GM12878 (cell line): ENCODE measurements around the gene TECTB. TPM values are rescaled to one million over a fixed set of nuclear protein-coding genes. Genes with fewer than 3 reads are reported as not detected.

Source experiments
- ATAC-seq: fragments of 200-7000 bp; cut with Tn5 transposase; 3 replicates; pipeline ENCODE4 v1.9.1; 2020; ENCODE audit warnings: mild to moderate bottlenecking, moderate library complexity
- BruUV-seq: library from RNA; stranded (reverse); fragments of 400-500 nt; replicated peaks from 2 replicates; lab custom pipeline; 2021; lab: Mats Ljungman, UMichigan
- CTCF ChIA-PET: fragments of 300-600 bp; sonication (Branson Sonifier 250); formaldehyde crosslinking; extraction: SDS; loops from one replicate; lab custom pipeline; 2021; ENCODE audit warnings: inconsistent platforms; lab: Yijun Ruan, JAX
- POLR2A ChIA-PET: fragments of 350-600 bp; formaldehyde crosslinking; extraction: SDS; loops from one replicate; lab custom pipeline; 2021; ENCODE audit warnings: inconsistent platforms; lab: Charles Lee
- RAD21 ChIA-PET: fragments of 300-600 bp; sonication (Branson Sonifier 250); formaldehyde crosslinking; loops from one replicate; lab custom pipeline; 2023; ENCODE audit warnings: antibody characterized with exemption; ENCODE audit not compliant: unreplicated experiment; lab: Charles Lee
- SMC1A ChIA-PET: fragments of 300-600 bp; sonication (Branson Sonifier 250); formaldehyde crosslinking; loops from one replicate; lab custom pipeline; 2023; ENCODE audit not compliant: unreplicated experiment, uncharacterized antibody; lab: Charles Lee
- DNase-seq: peaks from one replicate; pipeline ENCODE4 v3.0.0-alpha.2; 2011; ENCODE audit warnings: low read depth, low spot score
- FAIRE-seq: peaks from 3 replicates; lab custom pipeline; 2011; peaks lifted over from hg19 to GRCh38; lab: Jason Lieb, UNC
- H2AFZ ChIP-seq: 2 replicates; pipeline ENCODE4 v1.6.0; 2011; ENCODE audit warnings: low read depth, low read length, control low read depth; ENCODE audit not compliant: control insufficient read depth
- H3K27ac ChIP-seq: 2 replicates; pipeline ENCODE4 v1.5.1; 2011; ENCODE audit warnings: control low read depth; ENCODE audit not compliant: control insufficient read depth, insufficient read depth
- H3K27me3 ChIP-seq, 2 experiments: replicated peaks in 1 of 2; 2 replicates each; pipeline versions ENCODE4 v1.6.0 to v1.6.1; 2011; ENCODE audit warnings: low read length in 1 of 2; ENCODE audit not compliant: control insufficient read depth in 2 of 2, insufficient read depth in 2 of 2
- H3K36me3 ChIP-seq, 2 experiments: 2 replicates each; pipeline ENCODE4 v1.5.1; 2011; ENCODE audit warnings: low read length in 1 of 2; ENCODE audit not compliant: control insufficient read depth in 2 of 2, insufficient read depth in 2 of 2
- H3K4me1 ChIP-seq: 2 replicates; pipeline ENCODE4 v1.6.1; 2011; ENCODE audit warnings: mild to moderate bottlenecking, low read length, moderate library complexity, mixed read lengths; ENCODE audit not compliant: control insufficient read depth, insufficient read depth
- H3K4me2 ChIP-seq: 2 replicates; pipeline ENCODE4 v1.6.0; 2011; ENCODE audit warnings: control low read depth; ENCODE audit not compliant: control insufficient read depth, insufficient read depth
- H3K4me3 ChIP-seq: fragments of 200-600 bp; sonication (generic); 2 replicates; pipeline ENCODE4 v1.5.1; 2016
- H3K79me2 ChIP-seq: 2 replicates; pipeline ENCODE4 v1.6.0; 2011; ENCODE audit warnings: low read length; ENCODE audit not compliant: control insufficient read depth, insufficient read depth
- H3K9ac ChIP-seq: 2 replicates; pipeline ENCODE4 v1.8.0; 2011; ENCODE audit warnings: low read length, control low read depth, mixed read lengths; ENCODE audit not compliant: control insufficient read depth, insufficient read depth
- H3K9me3 ChIP-seq: replicated peaks from 3 replicates; pipeline ENCODE4 v1.5.1; 2011; ENCODE audit warnings: mild to moderate bottlenecking, low read length; ENCODE audit not compliant: control insufficient read depth, insufficient read depth
- H4K20me1 ChIP-seq: 2 replicates; pipeline ENCODE4 v1.6.0; 2011; ENCODE audit not compliant: control insufficient read depth, insufficient read depth
- ATF7 ChIP-seq: fragments of 450-650 bp; IDR thresholded peaks from 2 replicates; pipeline ENCODE4 v1.6.1; 2016; ENCODE audit warnings: low read depth, mild to moderate bottlenecking
- CBX5 ChIP-seq: sonication (generic); IDR thresholded peaks from 2 replicates; pipeline ENCODE4 v1.6.1; 2016; ENCODE audit warnings: low read depth, moderate library complexity, mild to moderate bottlenecking, inconsistent platforms
- CHD1 ChIP-seq: IDR thresholded peaks from 2 replicates; pipeline ENCODE4 v1.6.1; 2012; ENCODE audit warnings: low read depth, low read length, improper control_type of control experiment
- CHD4 ChIP-seq: fragments of 200-600 bp; sonication (generic); IDR thresholded peaks from 2 replicates; pipeline ENCODE4 v1.6.1; 2016; ENCODE audit warnings: mild to moderate bottlenecking
- EGR1 ChIP-seq, 2 experiments: IDR thresholded peaks; 1 replicate in 1 of 2; 2 replicates in 1 of 2; pipeline ENCODE4 v1.6.1; 2011 to 2012; ENCODE audit warnings: low read depth in 2 of 2, low read length in 2 of 2, borderline replicate concordance in 1 of 2, mild to moderate bottlenecking in 1 of 2, moderate library complexity in 1 of 2
- FOS ChIP-seq: IDR thresholded peaks from 3 replicates; pipeline ENCODE4 v1.6.1; 2011; ENCODE audit warnings: borderline replicate concordance; ENCODE audit not compliant: insufficient read length; ENCODE audit errors: extremely low read depth
- HDAC2 ChIP-seq: fragments of 200-600 bp; sonication (generic); IDR thresholded peaks from 2 replicates; pipeline ENCODE4 v1.6.1; 2017
- HDGF ChIP-seq: fragments of 450-650 bp; IDR thresholded peaks from 2 replicates; pipeline ENCODE4 v1.6.1; 2016; ENCODE audit warnings: antibody characterized with exemption
- IKZF2 ChIP-seq, 2 experiments: fragments of 450-650 bp; IDR thresholded peaks; 2 replicates each; pipeline ENCODE4 v1.6.1; 2017; ENCODE audit warnings: mild to moderate bottlenecking in 2 of 2, moderate library complexity in 2 of 2
- PAX8 ChIP-seq: fragments of 450-650 bp; IDR thresholded peaks from 2 replicates; pipeline ENCODE4 v1.6.1; 2017; ENCODE audit warnings: mild to moderate bottlenecking, moderate library complexity
- POU2F2 ChIP-seq: IDR thresholded peaks from 3 replicates; pipeline ENCODE4 v1.6.1; 2011; ENCODE audit warnings: low read depth, mild to moderate bottlenecking, low read length, borderline replicate concordance
- RELA ChIP-seq: fragments of 450-650 bp; IDR thresholded peaks from 2 replicates; pipeline ENCODE4 v1.8.0; 2014; ENCODE audit warnings: borderline replicate concordance; ENCODE audit not compliant: partially characterized antibody
- SREBF2 ChIP-seq: IDR thresholded peaks from 2 replicates; pipeline ENCODE4 v1.6.1; 2012; ENCODE audit warnings: mild to moderate bottlenecking, low read length
- WRNIP1 ChIP-seq: IDR thresholded peaks from 2 replicates; pipeline ENCODE4 v1.6.1; 2011; ENCODE audit warnings: low read depth, low read length, improper control_type of control experiment, borderline replicate concordance
- WGBS: methylation state at CpG from one replicate; pipeline ENCODE4 v1.1.6; 2016; ENCODE audit warnings: low lambda C conversion rate; ENCODE audit not compliant: insufficient replicate concordance, insufficient coverage; ENCODE audit errors: missing lambda C conversion rate; 5-methylcytosine and 5-hydroxymethylcytosine counted together
- in situ Hi-C: fragments of 300-500 bp; cut with MboI; formaldehyde crosslinking; loops from 9 replicates; pipeline ENCODE4 v1.14.3; 2018; ENCODE audit warnings: mixed read lengths
- intact Hi-C: fragments of 100-400 bp; cut with micrococcal nuclease; formaldehyde crosslinking; loops from one replicate; pipeline ENCODE4 v1.14.2; 2022; ENCODE audit not compliant: unreplicated experiment
- polyA plus RNA-seq, 11 experiments: library from polyadenylated mRNA; depleted of rRNA in 4 of 11; unstranded in 6 of 11; stranded (reverse) in 5 of 11; fragments of >200 nt; fragmentation: Nextera tagmentation in 4 of 11; fragmentation: Illumina TruSeq in 1 of 11; extraction: Ambion mirVana in 4 of 11; extraction: Trizol in 1 of 11; gene quantifications; 1 replicate in 1 of 11; 2 replicates in 10 of 11; pipeline versions ENCODE4 v1.2.1 to v1.2.3, GENCODE V29; 2011 to 2016; ENCODE audit warnings: inconsistent platforms in 2 of 11, missing spikeins in 2 of 11, low read depth in 1 of 11
- total RNA-seq, 4 experiments: library from RNA; depleted of rRNA in 3 of 4; stranded (reverse); fragments of >200 nt in 3 of 4; fragmentation: Illumina TruSeq in 1 of 4; extraction: Trizol in 1 of 4; gene quantifications; 2 replicates each; pipeline versions ENCODE4 v1.2.1 to v1.2.3, GENCODE V29; 2013 to 2021
- TF ChIP-seq, protein P1 (sequence below): IDR thresholded peaks from 2 replicates; pipeline ENCODE4 v1.6.1; 2011; ENCODE audit warnings: low read depth, mild to moderate bottlenecking, low read length, moderate library complexity, borderline replicate concordance; ENCODE audit errors: extremely low read depth
- TF ChIP-seq, protein P2 (sequence below): IDR thresholded peaks from 2 replicates; pipeline ENCODE4 v1.6.1; 2012; ENCODE audit warnings: improper control_type of control experiment, low read depth, low read length; ENCODE audit not compliant: insufficient replicate concordance
- TF ChIP-seq, protein P3 (sequence below): fragments of 450-650 bp; IDR thresholded peaks from 2 replicates; pipeline ENCODE4 v1.6.1; 2016; ENCODE audit warnings: mild to moderate bottlenecking

Gene TECTB
- total and polyA plus RNA-seq, 10 of the 15 experiments (the other 5 are each of a cell fraction or from before 2014, with no cell fraction given): not detected

DNA sequence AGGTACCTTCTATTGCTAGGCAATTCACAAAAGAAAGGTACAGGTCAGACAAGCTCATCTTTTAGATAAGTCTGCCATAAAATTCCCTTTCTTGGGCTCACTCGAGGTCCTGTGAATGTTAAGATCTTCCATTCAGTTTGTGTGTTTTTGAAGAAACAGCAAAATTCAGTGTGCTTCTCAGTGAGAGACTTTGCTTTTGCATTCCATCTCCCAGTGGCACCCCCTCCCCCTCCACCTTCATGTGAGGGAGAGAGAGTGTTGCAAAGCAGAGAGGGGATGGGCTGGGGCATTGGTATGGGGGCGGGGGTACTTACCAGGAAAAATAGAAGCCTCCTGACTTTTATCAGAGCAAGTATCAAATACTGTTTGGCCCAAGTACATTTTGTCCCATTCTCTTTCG is 3.8 kb upstream of the TECTB start (continued):
- TF ChIP-seq ATF7: no peak
- no peak for TF ChIP-seq CHD1
- TF ChIP-seq, protein P1, sequence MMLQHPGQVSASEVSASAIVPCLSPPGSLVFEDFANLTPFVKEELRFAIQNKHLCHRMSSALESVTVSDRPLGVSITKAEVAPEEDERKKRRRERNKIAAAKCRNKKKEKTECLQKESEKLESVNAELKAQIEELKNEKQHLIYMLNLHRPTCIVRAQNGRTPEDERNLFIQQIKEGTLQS: no peak
- TF ChIP-seq SREBF2: no peak
- no peak for TF ChIP-seq PAX8

DNA sequence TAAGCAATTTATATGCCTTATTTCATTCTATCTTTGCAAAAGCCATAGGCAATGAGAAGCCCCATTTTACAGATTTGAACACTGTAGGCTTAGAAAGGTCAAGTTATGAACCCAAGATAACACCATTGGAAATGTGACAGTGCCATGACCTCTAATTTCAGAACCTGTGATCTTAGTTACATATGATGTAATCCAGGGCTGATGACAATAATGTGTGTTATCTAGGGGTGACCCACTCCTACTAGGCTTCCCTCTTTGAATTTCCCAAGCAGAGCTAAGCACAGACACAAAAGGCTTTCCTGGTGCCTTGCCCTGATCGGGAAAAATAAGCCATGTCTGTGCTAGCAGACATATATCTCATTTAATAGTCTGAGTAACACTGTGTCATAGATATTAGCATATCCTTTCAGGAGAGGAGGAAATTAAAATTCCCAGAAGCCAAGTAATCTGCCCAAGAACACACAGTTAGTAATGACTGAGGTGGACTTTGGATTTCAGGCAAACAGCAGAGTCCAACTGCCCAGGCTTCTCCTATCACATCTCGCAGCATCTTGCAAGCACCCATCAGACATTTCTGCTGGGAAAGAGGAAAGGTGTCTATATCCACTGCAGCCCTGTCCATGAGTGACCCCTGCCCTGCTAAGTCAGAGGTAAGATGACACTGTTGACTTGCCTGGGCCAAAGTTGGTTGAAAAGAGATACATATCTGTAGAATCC is 2.8 kb upstream of the TECTB start:
- SMC1A ChIA-PET: no interaction called here
- TF ChIP-seq RELA (no peak), HDGF (no peak), CBX5 (no peak), POU2F2 (no peak), HDAC2 (no peak), CHD4 (no peak), WRNIP1 (no peak), EGR1 (IDR thresholded peaks at IDR 0.05; ENCODE audit: borderline replicate concordance in 1 of 2, low read depth in 2 of 2, low read length in 2 of 2) (no peak), IKZF2 (IDR thresholded peaks at IDR 0.05) (no peak), CHD1 (no peak), FOS (no peak)
- TF ChIP-seq, protein P2, sequence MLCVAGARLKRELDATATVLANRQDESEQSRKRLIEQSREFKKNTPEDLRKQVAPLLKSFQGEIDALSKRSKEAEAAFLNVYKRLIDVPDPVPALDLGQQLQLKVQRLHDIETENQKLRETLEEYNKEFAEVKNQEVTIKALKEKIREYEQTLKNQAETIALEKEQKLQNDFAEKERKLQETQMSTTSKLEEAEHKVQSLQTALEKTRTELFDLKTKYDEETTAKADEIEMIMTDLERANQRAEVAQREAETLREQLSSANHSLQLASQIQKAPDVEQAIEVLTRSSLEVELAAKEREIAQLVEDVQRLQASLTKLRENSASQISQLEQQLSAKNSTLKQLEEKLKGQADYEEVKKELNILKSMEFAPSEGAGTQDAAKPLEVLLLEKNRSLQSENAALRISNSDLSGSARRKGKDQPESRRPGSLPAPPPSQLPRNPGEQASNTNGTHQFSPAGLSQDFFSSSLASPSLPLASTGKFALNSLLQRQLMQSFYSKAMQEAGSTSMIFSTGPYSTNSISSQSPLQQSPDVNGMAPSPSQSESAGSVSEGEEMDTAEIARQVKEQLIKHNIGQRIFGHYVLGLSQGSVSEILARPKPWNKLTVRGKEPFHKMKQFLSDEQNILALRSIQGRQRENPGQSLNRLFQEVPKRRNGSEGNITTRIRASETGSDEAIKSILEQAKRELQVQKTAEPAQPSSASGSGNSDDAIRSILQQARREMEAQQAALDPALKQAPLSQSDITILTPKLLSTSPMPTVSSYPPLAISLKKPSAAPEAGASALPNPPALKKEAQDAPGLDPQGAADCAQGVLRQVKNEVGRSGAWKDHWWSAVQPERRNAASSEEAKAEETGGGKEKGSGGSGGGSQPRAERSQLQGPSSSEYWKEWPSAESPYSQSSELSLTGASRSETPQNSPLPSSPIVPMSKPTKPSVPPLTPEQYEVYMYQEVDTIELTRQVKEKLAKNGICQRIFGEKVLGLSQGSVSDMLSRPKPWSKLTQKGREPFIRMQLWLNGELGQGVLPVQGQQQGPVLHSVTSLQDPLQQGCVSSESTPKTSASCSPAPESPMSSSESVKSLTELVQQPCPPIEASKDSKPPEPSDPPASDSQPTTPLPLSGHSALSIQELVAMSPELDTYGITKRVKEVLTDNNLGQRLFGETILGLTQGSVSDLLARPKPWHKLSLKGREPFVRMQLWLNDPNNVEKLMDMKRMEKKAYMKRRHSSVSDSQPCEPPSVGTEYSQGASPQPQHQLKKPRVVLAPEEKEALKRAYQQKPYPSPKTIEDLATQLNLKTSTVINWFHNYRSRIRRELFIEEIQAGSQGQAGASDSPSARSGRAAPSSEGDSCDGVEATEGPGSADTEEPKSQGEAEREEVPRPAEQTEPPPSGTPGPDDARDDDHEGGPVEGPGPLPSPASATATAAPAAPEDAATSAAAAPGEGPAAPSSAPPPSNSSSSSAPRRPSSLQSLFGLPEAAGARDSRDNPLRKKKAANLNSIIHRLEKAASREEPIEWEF: no peak
- TF ChIP-seq, protein P3, sequence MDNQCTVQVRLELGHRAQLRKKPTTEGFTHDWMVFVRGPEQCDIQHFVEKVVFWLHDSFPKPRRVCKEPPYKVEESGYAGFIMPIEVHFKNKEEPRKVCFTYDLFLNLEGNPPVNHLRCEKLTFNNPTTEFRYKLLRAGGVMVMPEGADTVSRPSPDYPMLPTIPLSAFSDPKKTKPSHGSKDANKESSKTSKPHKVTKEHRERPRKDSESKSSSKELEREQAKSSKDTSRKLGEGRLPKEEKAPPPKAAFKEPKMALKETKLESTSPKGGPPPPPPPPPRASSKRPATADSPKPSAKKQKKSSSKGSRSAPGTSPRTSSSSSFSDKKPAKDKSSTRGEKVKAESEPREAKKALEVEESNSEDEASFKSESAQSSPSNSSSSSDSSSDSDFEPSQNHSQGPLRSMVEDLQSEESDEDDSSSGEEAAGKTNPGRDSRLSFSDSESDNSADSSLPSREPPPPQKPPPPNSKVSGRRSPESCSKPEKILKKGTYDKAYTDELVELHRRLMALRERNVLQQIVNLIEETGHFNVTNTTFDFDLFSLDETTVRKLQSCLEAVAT: no peak

More for the DNA sequence above, 2.8 kb upstream of the TECTB start:
- no peaks in the 10 kb centered on the region for H3K79me2 ChIP-seq
- intact Hi-C loops: no loop called here
- CTCF ChIA-PET: no interaction called here
- H3K4me3 ChIP-seq: no peak overlapping the region
- RAD21 ChIA-PET: no interaction called here
- ATAC-seq (no peak), DNase-seq (no peak), FAIRE-seq (no peak)
- no peak overlapping the region for H3K9ac ChIP-seq
- H3K27ac ChIP-seq: no peak overlapping the region
- no peaks in the 10 kb centered on the region for H3K36me3 ChIP-seq
- H3K9me3 ChIP-seq: no peaks in the 10 kb centered on the region
- H2AFZ ChIP-seq: no peak overlapping the region
- 61% methylated on average over 2 of the region's 2 CpGs for WGBS
- POLR2A ChIA-PET: no interaction called here
- H3K4me2 ChIP-seq: no peak overlapping the region
- in situ Hi-C loops: no loop called here
- H3K27me3 ChIP-seq: no peaks in the 10 kb centered on the region; a peak in 1 of 4 replicates
- no peaks in the 10 kb centered on the region; the same call in 1 of the 2 replicates for H4K20me1 ChIP-seq
- no peaks in the 10 kb centered on the region for H3K4me1 ChIP-seq
- BruUV-seq: no TSS peak
